Fibroblast of skin of right quadriceps (primary cell): ENCODE data around the gene NLRC5.
A peak's percentile ranks its signal among the peaks of the same experiment; 100 is the strongest.
"Not testable (repeated sequence)": the region's sequence is repeated elsewhere in the genome, so short reads cannot be mapped to it uniquely, and the experiment has no call there.

Experiments used
- DNase-seq: peaks from one replicate; pipeline ENCODE4 v3.0.0-alpha.2; 2013

The NLRC5 gene

GRCh38 chr16:56964243-56965148 is 24.9 kb upstream of the NLRC5 start:
- peak; percentile 59 for DNase-seq

- DNase-seq: no peak
These were observed 23.9 kb upstream of the NLRC5 start for GRCh38 chr16:56965149-56966092.

DNA sequence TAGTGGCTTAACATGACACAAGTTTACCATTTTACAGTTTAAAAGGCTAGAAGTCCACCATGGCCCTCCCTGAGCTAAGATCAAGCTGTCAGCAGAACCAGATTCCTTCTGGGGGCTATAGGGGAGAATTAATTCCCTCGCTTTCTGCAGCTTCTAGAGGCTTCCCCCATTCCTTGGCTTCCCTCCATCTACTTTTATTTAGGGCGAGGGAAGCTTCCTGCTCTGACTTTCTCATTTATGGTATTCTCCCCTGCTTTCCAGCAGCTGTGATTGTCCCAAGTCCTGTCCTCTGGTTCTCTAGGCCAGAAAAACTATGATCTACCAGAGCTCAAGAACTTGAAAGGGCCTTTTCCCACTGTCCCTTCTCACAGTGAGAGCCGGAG is 23.3 kb upstream of the NLRC5 start:
- DNase-seq: no peak

GRCh38 chr16:56967733-56968132 is 21.6 kb upstream of the NLRC5 start:
- no peak for DNase-seq

GRCh38 chr16:56969769-56970168 is 19.6 kb upstream of the NLRC5 start:
- no peak for DNase-seq

GRCh38 chr16:56970934-56971767 is 18.2 kb upstream of the NLRC5 start:
- DNase-seq: no peak

DNA sequence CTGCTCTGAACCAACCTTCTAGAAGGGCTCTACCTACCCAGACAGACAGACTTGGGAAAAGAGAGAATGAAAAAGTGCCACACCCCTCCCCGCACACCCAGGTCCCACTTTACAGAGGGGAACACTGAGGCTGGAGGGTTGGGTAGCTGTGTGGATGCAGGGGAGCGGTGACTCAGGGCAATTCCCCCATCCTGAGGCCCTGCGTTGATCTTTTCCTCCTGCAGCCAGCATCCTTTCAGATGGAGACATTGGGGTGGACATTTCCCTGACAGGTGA is 17.7 kb upstream of the NLRC5 start:
- no peak for DNase-seq

- no peak for DNase-seq
These were observed 16.7 kb upstream of the NLRC5 start for GRCh38 chr16:56972403-56973293.

DNA sequence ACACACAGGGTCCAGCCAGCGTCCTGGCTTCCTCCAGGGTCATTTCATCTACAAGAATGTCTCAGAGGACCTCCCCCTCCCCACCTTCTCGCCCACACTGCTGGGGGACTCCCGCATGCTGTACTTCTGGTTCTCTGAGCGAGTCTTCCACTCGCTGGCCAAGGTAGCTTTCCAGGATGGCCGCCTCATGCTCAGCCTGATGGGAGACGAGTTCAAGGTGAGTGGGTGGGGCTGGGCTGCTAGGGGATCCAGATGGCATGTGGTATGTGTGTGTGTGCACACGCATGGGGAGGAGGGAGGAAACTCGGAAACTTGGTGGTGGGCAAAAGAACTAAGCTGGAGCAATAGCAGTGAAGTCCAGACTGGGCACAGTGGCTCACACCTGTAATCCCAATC is 16.1 kb upstream of the NLRC5 start:
- no peak for DNase-seq

DNA sequence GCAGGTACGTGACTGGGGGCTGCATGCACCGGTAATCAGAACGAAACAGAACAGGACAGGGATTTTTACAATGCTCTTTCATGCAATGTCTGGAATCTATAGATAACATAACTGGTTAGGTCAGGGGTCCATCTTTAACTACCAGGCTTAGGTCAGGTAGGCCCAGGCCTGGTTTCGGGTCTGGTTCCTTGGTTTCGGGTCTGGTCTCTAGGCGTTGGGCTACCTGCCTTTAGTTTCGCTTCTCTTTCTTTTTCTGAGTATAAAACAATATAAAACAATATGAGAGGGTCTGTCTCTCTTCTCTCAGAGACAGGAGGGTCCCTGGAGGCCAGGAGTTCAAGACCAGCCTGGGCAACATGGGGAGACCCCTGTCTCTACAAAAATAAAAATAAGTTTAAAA is 15.5 kb upstream of the NLRC5 start:
- not testable (repeated sequence) for DNase-seq

DNA sequence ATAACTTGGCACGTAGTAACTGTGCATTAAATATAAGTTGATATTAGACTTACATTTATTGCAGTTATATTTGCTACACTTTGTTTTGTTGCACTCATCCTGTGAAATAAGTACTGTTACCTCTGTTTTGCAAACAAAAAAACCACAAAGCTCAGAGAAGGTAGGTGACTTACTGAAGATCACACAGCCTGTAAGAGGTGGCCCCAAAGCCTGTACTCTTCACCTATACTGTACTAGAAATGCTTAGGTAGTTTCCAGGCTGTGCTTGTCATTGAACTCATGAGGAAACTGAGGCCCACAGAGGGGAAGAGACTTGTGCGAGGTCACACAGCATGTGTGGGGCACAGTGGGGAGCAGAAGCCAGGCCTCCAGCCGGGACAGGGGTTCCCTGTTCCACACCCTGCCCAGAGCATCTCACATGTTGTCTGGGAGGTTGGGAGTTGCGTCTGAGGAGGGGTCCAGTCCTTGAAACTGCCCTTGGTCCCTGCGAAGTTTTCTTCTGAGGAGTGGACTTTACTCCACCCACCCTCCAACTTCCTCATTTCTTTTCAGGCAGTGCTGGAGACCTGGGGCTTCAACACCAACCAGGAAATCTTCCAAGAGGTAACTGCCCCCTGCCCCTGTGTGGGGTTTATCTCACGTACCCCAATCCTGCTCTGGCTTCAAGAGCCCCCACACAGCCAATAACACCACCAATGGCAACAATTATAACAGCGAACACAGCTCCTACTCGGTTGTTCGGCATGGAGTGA is 14.6 kb upstream of the NLRC5 start:
- no peak for DNase-seq

GRCh38 chr16:56975714-56976113 is 13.6 kb upstream of the NLRC5 start:
- no peak for DNase-seq

GRCh38 chr16:56977216-56977615 is 12.1 kb upstream of the NLRC5 start:
- DNase-seq: no peak

- DNase-seq: no peak
These were observed 11.4 kb upstream of the NLRC5 start for GRCh38 chr16:56977823-56978430.

DNA sequence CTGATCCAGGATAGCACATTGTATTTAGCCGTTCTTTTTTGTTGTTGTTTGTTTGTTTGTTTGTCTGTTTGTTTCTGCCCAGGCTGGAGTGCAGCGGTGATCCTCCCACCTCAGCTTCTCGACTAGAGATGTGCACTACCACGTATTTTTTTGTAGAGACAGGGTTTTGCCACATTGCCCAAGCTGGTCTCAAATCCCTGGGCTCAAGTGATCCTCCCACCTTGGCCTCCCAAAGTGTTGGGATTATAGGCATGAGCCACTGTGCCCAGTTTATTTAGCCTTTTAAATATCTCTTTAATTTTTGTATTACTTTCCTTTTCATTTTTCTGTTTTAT is 9.2 kb upstream of the NLRC5 start:
- DNase-seq: no peak

DNA sequence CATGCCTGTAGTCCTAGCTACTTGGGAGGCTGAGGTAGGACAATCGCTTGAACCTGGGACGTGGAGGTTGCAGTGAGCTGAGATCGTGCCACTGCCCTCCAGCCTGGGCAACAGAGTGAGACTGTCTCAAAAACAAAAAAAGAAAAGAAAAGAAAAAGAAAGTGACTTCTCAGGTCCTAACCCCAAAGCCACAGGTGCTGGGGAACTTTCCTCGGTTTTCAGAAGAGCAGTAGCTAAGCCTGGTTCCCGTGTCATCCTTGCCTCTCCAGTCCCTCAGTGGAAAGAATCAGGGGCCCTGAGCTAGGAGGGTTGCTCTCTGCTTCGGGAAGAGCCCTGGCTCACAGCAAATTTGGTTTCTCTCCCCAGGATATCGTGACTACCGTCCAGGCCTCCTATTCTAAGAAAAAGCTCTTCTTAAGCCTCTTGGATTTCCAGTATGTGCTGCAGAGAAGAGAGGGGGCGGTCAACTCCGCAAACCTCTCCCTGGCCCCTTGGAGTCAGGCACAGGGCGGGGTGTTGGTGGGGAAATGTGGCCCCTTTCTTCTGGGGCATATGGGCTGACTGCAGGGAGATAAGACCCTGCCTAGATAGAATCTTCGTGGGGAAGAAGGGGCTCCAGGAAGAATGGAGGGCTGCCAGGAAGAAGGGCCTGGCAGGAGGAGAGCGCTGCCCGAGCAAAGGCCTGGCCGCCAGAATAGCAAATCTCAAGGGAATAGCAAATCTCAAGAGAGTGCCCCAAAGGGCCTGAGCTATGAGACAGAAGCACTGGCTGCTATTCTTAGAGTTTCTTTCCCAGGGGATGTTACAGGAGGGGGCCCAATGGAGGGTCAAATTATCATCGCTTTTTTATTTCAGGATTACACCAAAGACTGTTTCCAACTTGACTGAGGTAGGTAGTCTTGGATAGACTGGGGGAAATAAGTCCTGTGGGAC is 8.3 kb upstream of the NLRC5 start:
- no peak for DNase-seq

DNA sequence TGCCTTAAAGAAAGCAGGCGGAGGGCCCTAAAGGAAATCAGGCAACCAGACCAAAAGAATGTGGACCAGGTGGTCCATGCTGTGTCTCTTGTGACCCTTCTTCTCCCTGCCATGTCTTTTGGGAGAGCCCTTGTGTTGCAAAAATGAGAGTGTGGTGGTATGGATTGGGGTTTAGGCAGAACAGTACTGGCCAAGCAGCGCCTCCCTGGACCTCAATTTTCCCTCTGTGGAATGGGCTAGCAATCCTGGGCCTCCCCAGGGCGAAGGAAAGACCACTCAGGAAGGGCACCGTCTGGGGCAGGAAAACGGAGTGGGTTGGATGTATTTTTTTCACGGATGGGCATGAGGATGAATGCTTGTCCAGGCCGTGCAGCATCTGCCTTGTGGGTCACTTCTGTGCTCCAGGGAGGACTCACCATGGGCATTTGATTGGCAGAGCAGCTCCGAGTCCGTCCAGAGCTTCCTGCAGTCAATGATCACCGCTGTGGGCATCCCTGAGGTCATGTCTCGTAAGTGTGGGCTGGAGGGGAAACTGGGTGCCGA is 7.6 kb upstream of the NLRC5 start:
- no peak for DNase-seq

DNA sequence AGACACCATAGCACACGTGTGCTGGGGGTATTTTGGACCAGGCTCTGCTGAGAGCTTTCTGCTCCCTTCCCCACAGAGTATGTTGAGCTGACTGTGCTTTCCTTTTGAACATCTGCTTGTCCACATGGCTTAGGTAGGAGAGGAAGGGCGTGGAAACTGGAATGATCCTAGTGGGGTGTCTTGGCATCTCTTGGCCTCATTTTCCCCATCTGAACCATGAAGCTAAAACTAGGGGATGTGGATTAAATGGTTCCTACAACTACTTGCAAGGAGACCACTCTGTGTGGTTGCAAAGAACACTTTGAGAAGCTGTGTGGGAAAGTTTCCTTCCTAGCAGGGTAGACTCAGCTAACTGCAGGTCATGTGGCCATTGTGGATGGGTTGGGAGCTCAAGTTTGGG is 6.7 kb upstream of the NLRC5 start:
- no peak for DNase-seq

DNA sequence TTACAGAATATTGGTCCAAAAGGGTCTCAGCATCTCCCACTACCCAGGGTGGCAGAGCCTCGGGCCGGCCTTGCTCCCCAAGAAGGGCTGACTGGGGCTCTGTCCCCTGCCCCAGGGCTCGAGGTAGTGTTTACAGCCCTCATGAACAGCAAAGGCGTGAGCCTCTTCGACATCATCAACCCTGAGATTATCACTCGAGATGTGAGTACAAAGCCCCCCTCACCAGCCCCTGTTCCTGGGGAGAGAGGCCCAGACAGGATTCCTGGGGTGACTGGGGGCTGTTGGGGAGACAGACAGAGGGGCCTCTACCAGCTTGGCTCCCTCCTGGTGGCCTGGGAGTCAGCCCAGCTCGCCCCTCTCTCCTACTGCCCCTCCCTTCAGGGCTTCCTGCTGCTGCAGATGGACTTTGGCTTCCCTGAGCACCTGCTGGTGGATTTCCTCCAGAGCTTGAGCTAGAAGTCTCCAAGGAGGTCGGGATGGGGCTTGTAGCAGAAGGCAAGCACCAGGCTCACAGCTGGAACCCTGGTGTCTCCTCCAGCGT is 6.1 kb upstream of the NLRC5 start:
- DNase-seq: no peak
